ENCODE data around the gene FFAR1. TPM values are rescaled to one million over a fixed set of nuclear protein-coding genes. Genes with fewer than 3 reads are reported as not detected.

The FFAR1 gene
- total RNA-seq, 4 donors from 2014 or later = not detected

- Histone ChIP-seq H3K27me3 (no peaks in the 10 kb centered on the region), H3K27ac (no peak overlapping the region), H3K36me3 (no peaks in the 10 kb centered on the region), H3K9me3 (no peaks in the 10 kb centered on the region), H3K4me3 (replicated peaks in 1 of 3) (no peak overlapping the region), H3K4me1 (no peaks in the 10 kb centered on the region)
- intact Hi-C loops (cut with DNase I) = loop anchor here (5.0 to 10.0 kb wide), 3 partner anchors 117 to 264 kb away; partner anchors contain the start of genes HAUS5 and KRTDAP
- 46 to 74% methylated on average over 6 to 7 of the region's 7 CpGs for WGBS, 2 donors
- DNase-seq = no peak
- TF ChIP-seq CTCF (IDR thresholded peaks at IDR 0.05) (no peak), POLR2A (IDR thresholded peaks at IDR 0.05) (no peak)
These were observed 2.9 kb downstream of the FFAR1 start for GRCh38 chr19:35350591-35350990.

GRCh38 chr19:35351411-35352176 is 3.9 kb downstream of the FFAR1 start:
- Histone ChIP-seq H3K9me3 (no peaks in the 10 kb centered on the region), H3K27ac (no peak overlapping the region), H3K4me3 (replicated peaks in 1 of 3) (no peak overlapping the region), H3K36me3 (no peaks in the 10 kb centered on the region), H3K4me1 (peaks cover 0 to 4% of the 10 kb centered on the region in 2 donors), H3K27me3 (no peaks in the 10 kb centered on the region)
- WGBS, 2 donors = 91 to 95% methylated on average over 33 to 34 of the region's 47 CpGs
- TF ChIP-seq POLR2A (IDR thresholded peaks at IDR 0.05) = no peak
- TF ChIP-seq CTCF (IDR thresholded peaks at IDR 0.05) = no peak
- DNase-seq = no peak
- intact Hi-C loops (cut with DNase I) = loop anchor here (5.0 to 10.0 kb wide), 3 partner anchors 116 to 263 kb away; partner anchors contain the start of genes HAUS5 and KRTDAP

DNA sequence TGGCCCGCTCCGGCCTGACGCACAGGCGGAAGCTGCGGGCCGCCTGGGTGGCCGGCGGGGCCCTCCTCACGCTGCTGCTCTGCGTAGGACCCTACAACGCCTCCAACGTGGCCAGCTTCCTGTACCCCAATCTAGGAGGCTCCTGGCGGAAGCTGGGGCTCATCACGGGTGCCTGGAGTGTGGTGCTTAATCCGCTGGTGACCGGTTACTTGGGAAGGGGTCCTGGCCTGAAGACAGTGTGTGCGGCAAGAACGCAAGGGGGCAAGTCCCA is 4.4 kb downstream of the FFAR1 start:
- no peak for DNase-seq
- WGBS, 2 donors = 90 to 91% methylated on average over 17 to 18 of the region's 18 CpGs
- Histone ChIP-seq H3K9me3 (no peaks in the 10 kb centered on the region), H3K4me3 (replicated peaks in 1 of 3) (no peak overlapping the region), H3K27me3 (no peaks in the 10 kb centered on the region), H3K4me1 (peaks cover 0 to 7% of the 10 kb centered on the region in 2 donors), H3K27ac (no peak overlapping the region), H3K36me3 (no peaks in the 10 kb centered on the region)
- TF ChIP-seq CTCF (IDR thresholded peaks at IDR 0.05) (no peak), POLR2A (IDR thresholded peaks at IDR 0.05) (no peak)
- intact Hi-C loops (cut with DNase I) = loop anchor here (5.0 to 10.0 kb wide), 3 partner anchors 115 to 263 kb away; partner anchors contain the start of genes HAUS5 and KRTDAP

- H3K4me3 ChIP-seq (replicated peaks in 1 of 3) = no peak overlapping the region
- no peaks in the 10 kb centered on the region for H3K27me3 ChIP-seq
- H3K4me1 ChIP-seq = peaks cover 0 to 7% of the 10 kb centered on the region in 2 donors
- H3K36me3 ChIP-seq = no peaks in the 10 kb centered on the region
- no peaks in the 10 kb centered on the region for H3K9me3 ChIP-seq
- DNase-seq = peak; percentile 64 to 75
- H3K27ac ChIP-seq = no peak overlapping the region
- 32% methylated on average over 31 to 32 of the region's 32 CpGs for WGBS, 2 donors
- TF ChIP-seq CTCF (IDR thresholded peaks at IDR 0.05) = peak; percentile 54 to 92 (median 75)
- TF ChIP-seq POLR2A (IDR thresholded peaks at IDR 0.05) = no peak
- intact Hi-C loops (cut with DNase I) = loop anchor here (5.0 to 10.0 kb wide), 3 partner anchors 115 to 262 kb away; partner anchors contain the start of genes HAUS5 and KRTDAP
These were observed 5.0 kb downstream of the FFAR1 start for GRCh38 chr19:35352448-35353304.
